Adrenal gland (tissue), 12 donors: ENCODE results near the gene RTP1. TPM values are rescaled to one million over a fixed set of nuclear protein-coding genes. Genes with fewer than 3 reads are reported as not detected.

ENCODE experiments used
- DNase-seq, 7 donors: peaks; one replicate each; pipeline ENCODE4 v3.0.0-alpha.2; 2019 to 2020
- H3K27ac ChIP-seq, 5 donors: fragments of 200-600 bp; sonication (generic) in 4 of 5; 1 replicate in 3 of 5; 2 replicates in 2 of 5; pipeline versions ENCODE4 v1.5.1 to v1.8.0; 2016 to 2020; ENCODE audit warnings: mild to moderate bottlenecking in 1 of 5
- H3K27me3 ChIP-seq: fragments of 200-600 bp; 2 replicates; pipeline ENCODE4 v1.8.0; 2021
- H3K36me3 ChIP-seq, 2 donors: fragments of 200-600 bp; replicated peaks in 1 of 2; 1 replicate in 1 of 2; 2 replicates in 1 of 2; pipeline versions ENCODE4 v1.5.1 to v1.8.0; 2018 to 2022
- H3K4me1 ChIP-seq, 2 donors: fragments of 200-600 bp; replicated peaks in 1 of 2; 1 replicate in 1 of 2; 2 replicates in 1 of 2; pipeline versions ENCODE4 v1.5.1 to v1.8.0; 2018 to 2021
- H3K4me3 ChIP-seq, 4 donors: fragments of 200-600 bp; sonication (generic) in 3 of 4; one replicate each; pipeline ENCODE4 v1.5.1; 2016 to 2018
- H3K9me3 ChIP-seq, 3 donors: fragments of 200-600 bp; sonication (generic) in 1 of 3; replicated peaks in 1 of 3; 1 replicate in 2 of 3; 2 replicates in 1 of 3; pipeline versions ENCODE4 v1.5.1 to v1.8.0; 2016 to 2021
- CTCF ChIP-seq, 6 experiments: fragments of 450-650 bp in 4 of 6; fragments of 200-600 bp in 2 of 6; sonication (generic) in 1 of 6; IDR thresholded peaks; 1 replicate in 5 of 6; 2 replicates in 1 of 6; pipeline versions ENCODE4 v1.5.1 to v1.8.0; 2016 to 2021; ENCODE audit warnings: antibody characterized with exemption in 6 of 6, mild to moderate bottlenecking in 2 of 6, moderate library complexity in 1 of 6
- POLR2A ChIP-seq, 2 donors: fragments of 450-650 bp; IDR thresholded peaks; one replicate each; pipeline ENCODE4 v1.6.1; 2017; ENCODE audit warnings: antibody characterized with exemption in 2 of 2, mild to moderate bottlenecking in 2 of 2, moderate library complexity in 1 of 2
- WGBS, 4 donors: extraction: QIAGEN DNeasy Blood & Tissue Kit in 2 of 4; methylation state at CpG; one replicate each; pipeline versions ENCODE4 v1.1.5 to v1.1.7; 2013 to 2017; 5-methylcytosine and 5-hydroxymethylcytosine counted together
- intact Hi-C, 2 donors: fragments of 100-400 bp; cut with DNase I; formaldehyde crosslinking; loops; one replicate each; pipeline versions ENCODE4 v1.14.1 to v1.15.0; 2022 to 2023
- polyA plus RNA-seq, 3 donors: library from polyadenylated mRNA; stranded (reverse); fragments of 200-250 nt in 2 of 3; fragments of 350-450 nt in 1 of 3; fragmentation: Illumina TruSeq in 1 of 3; extraction: RNeasy Lipid Tissue Mini Kit (QIAGEN cat#74804) in 1 of 3; gene quantifications; one replicate each; pipeline ENCODE4 v1.2.3, GENCODE V29; 2013 to 2014
- total RNA-seq, 9 donors: library from RNA; depleted of rRNA in 4 of 9; stranded (reverse); fragments of >200 nt in 4 of 9; fragments of 120-200 nt in 1 of 9; fragmentation: NEBNext Ultra II Directional in 1 of 9; extraction: Animal tissue kit (Norgen Biotek cat#: 25700) in 1 of 9; gene quantifications; one replicate each; pipeline versions ENCODE4 v1.1.0 to v1.2.4, GENCODE V29; 2013 to 2023
- donor health status: healthy with polysubstance abuse.
- donor health status: Bipolar disorder and iron deficiency.
- donor health status: DM: yes; HTN: yes; CAD: no.
- donor health status: DM: no; HTN: no; CAD: no.
- donor health status: DM: no; HTN: no; CAD: no.
- donor health status: DM: yes; HTN: yes; CAD: no.

RTP1 gene
- total and polyA plus RNA-seq, 12 donors = 0.03 to 0.11 TPM; not detected in 10

GRCh38 chr3:187162265-187162953 lies 34.9 kb upstream of the RTP1 start:
- 60 to 77% (median 66%) methylated on average over 6 of the region's 6 CpGs for WGBS, 4 donors
- no peak overlapping the region for H3K27ac ChIP-seq
- H3K4me3 ChIP-seq = no peak overlapping the region
- TF ChIP-seq CTCF (IDR thresholded peaks at IDR 0.05) = no peak
- no peak for TF ChIP-seq POLR2A (IDR thresholded peaks at IDR 0.05)
- no peaks in the 10 kb centered on the region for H3K36me3 ChIP-seq
- H3K9me3 ChIP-seq = no peaks in the 10 kb centered on the region
- H3K4me1 ChIP-seq = no peaks in the 10 kb centered on the region
- no peak for DNase-seq
- intact Hi-C loops = loop anchor here (5.0 to 10.0 kb wide), 3 partner anchors 50 to 558 kb away; partner anchors contain the start of gene ADIPOQ (in 2 of the 2)
- H3K27me3 ChIP-seq = no peaks in the 10 kb centered on the region

- no peak for TF ChIP-seq POLR2A (IDR thresholded peaks at IDR 0.05)
- peak; percentile 57 to 88 (median 70) for TF ChIP-seq CTCF (IDR thresholded peaks at IDR 0.05)
- intact Hi-C loops = loop anchor here (10.0 kb wide), 2 partner anchors 320 to 560 kb away; partner anchors contain the start of gene ADIPOQ (in 2 of the 2)
- Histone ChIP-seq H3K27ac (no peak overlapping the region), H3K4me3 (no peak overlapping the region), H3K9me3 (no peaks in the 10 kb centered on the region), H3K27me3 (no peaks in the 10 kb centered on the region), H3K36me3 (no peaks in the 10 kb centered on the region), H3K4me1 (no peaks in the 10 kb centered on the region)
- WGBS, 4 donors = 0 to 1% (median 0%) methylated on average over 3 of the region's 3 CpGs
- peak in 3 of 7 donors; percentile 23 to 44 (median 40) for DNase-seq
Observed at GRCh38 chr3:187165144-187165543, 32.1 kb upstream of the RTP1 start.

- no peak overlapping the region for H3K4me3 ChIP-seq
- no peaks in the 10 kb centered on the region for H3K36me3 ChIP-seq
- no peak for DNase-seq
- no peak for TF ChIP-seq POLR2A (IDR thresholded peaks at IDR 0.05)
- no peak for TF ChIP-seq CTCF (IDR thresholded peaks at IDR 0.05)
- H3K27ac ChIP-seq = no peak overlapping the region
- H3K27me3 ChIP-seq = no peaks in the 10 kb centered on the region
- no peaks in the 10 kb centered on the region for H3K4me1 ChIP-seq
- 78 to 84% (median 82%) methylated on average over 8 of the region's 8 CpGs for WGBS, 4 donors
- intact Hi-C loops = loop anchor here (10.0 kb wide), 2 partner anchors 322 to 562 kb away; partner anchors contain the start of gene ADIPOQ (in 2 of the 2)
- H3K9me3 ChIP-seq = no peaks in the 10 kb centered on the region
Observed at GRCh38 chr3:187166750-187167149, 30.5 kb upstream of the RTP1 start.

- Histone ChIP-seq H3K27me3 (no peaks in the 10 kb centered on the region), H3K4me1 (no peaks in the 10 kb centered on the region), H3K4me3 (no peak overlapping the region), H3K27ac (no peak overlapping the region), H3K36me3 (no peaks in the 10 kb centered on the region), H3K9me3 (no peaks in the 10 kb centered on the region)
- DNase-seq = no peak
- intact Hi-C loops = loop anchor here (10.0 kb wide), 2 partner anchors 323 to 563 kb away; partner anchors contain the start of gene ADIPOQ (in 2 of the 2)
- no peak for TF ChIP-seq CTCF (IDR thresholded peaks at IDR 0.05)
- TF ChIP-seq POLR2A (IDR thresholded peaks at IDR 0.05) = no peak
- 69 to 77% (median 71%) methylated on average over 5 of the region's 5 CpGs for WGBS, 4 donors
Observed at GRCh38 chr3:187167777-187168176, 29.5 kb upstream of the RTP1 start.
